HepG2 (cell line): ENCODE measurements around the gene NUP93. TPM values are rescaled to one million over a fixed set of nuclear protein-coding genes. Genes with fewer than 3 reads are reported as not detected.

ENCODE experiments used
- ADNP ChIP-seq: sonication (generic); formaldehyde crosslinking; IDR thresholded peaks from 2 replicates; pipeline ENCODE4 v1.4.0; 2020; ENCODE audit warnings: missing genetic modification reagents
- ERF ChIP-seq: IDR thresholded peaks from 2 replicates; pipeline ENCODE4 v1.6.1; 2018; ENCODE audit warnings: missing biosample characterization, missing genetic modification reagents
- ETV6 ChIP-seq: sonication (generic); formaldehyde crosslinking; conservative IDR thresholded peaks from 2 replicates; pipeline ENCODE4 v1.4.0; 2020; ENCODE audit warnings: missing genetic modification reagents
- FOSL2 ChIP-seq: sonication (generic); formaldehyde crosslinking; IDR thresholded peaks from 2 replicates; pipeline ENCODE4 v1.4.0; 2020; ENCODE audit warnings: missing genetic modification reagents
- FOXP4 ChIP-seq: sonication (generic); formaldehyde crosslinking; IDR thresholded peaks from 2 replicates; pipeline ENCODE4 v1.4.0; 2020; ENCODE audit warnings: missing genetic modification reagents
- GATAD2A ChIP-seq: IDR thresholded peaks from 2 replicates; pipeline ENCODE4 v1.6.1; 2016
- RFXAP ChIP-seq: sonication (generic); formaldehyde crosslinking; IDR thresholded peaks from 2 replicates; pipeline ENCODE4 v1.4.0; 2020; ENCODE audit warnings: missing genetic modification reagents, borderline replicate concordance
- SALL1 ChIP-seq: sonication (generic); formaldehyde crosslinking; IDR thresholded peaks from 2 replicates; pipeline ENCODE4 v1.8.0; 2022; ENCODE audit warnings: mild to moderate bottlenecking, missing genetic modification reagents
- SIN3B ChIP-seq: fragments of 150-350 bp; IDR thresholded peaks from 2 replicates; pipeline ENCODE4 v1.6.1; 2014; ENCODE audit warnings: low read length
- YEATS4 ChIP-seq: sonication (generic); formaldehyde crosslinking; IDR thresholded peaks from 2 replicates; pipeline ENCODE4 v1.4.0; 2020; ENCODE audit warnings: missing genetic modification reagents, borderline replicate concordance
- ZFP91 ChIP-seq: sonication (generic); formaldehyde crosslinking; IDR thresholded peaks from 2 replicates; pipeline ENCODE4 v1.9.0; 2022; ENCODE audit warnings: missing genetic modification reagents, mild to moderate bottlenecking, borderline replicate concordance
- ZMYM2 ChIP-seq: sonication (generic); formaldehyde crosslinking; IDR thresholded peaks from 2 replicates; pipeline ENCODE4 v1.8.0; 2022; ENCODE audit warnings: mild to moderate bottlenecking, missing genetic modification reagents
- ZNF253 ChIP-seq: sonication (generic); formaldehyde crosslinking; IDR thresholded peaks from 2 replicates; pipeline ENCODE4 v1.8.0; 2022; ENCODE audit warnings: mild to moderate bottlenecking, missing genetic modification reagents, borderline replicate concordance
- ZNF605 ChIP-seq: sonication (generic); formaldehyde crosslinking; IDR thresholded peaks from 2 replicates; pipeline ENCODE4 v1.8.0; 2022; ENCODE audit warnings: mild to moderate bottlenecking, missing genetic modification reagents
- ZNF775 ChIP-seq: sonication (generic); formaldehyde crosslinking; IDR thresholded peaks from 2 replicates; pipeline ENCODE4 v1.4.0; 2020; ENCODE audit warnings: missing genetic modification reagents, mild to moderate bottlenecking, moderate library complexity, borderline replicate concordance
- ZZZ3 ChIP-seq: sonication (generic); formaldehyde crosslinking; IDR thresholded peaks from 2 replicates; pipeline ENCODE4 v1.4.0; 2020; ENCODE audit warnings: missing genetic modification reagents, mild to moderate bottlenecking, borderline replicate concordance
- polyA plus RNA-seq, 8 experiments: library from polyadenylated mRNA; depleted of rRNA in 3 of 8; stranded (reverse) in 7 of 8; unstranded in 1 of 8; fragments of >200 nt; fragmentation: Illumina TruSeq in 4 of 8; extraction: Trizol in 4 of 8; gene quantifications; 2 replicates each; pipeline versions ENCODE4 v1.2.1 to v1.2.3, GENCODE V29; 2011 to 2016; ENCODE audit warnings: low read depth in 4 of 8, missing spikeins in 1 of 8, mixed read lengths in 1 of 8; ENCODE audit not compliant: insufficient read depth in 1 of 8
- total RNA-seq, 5 experiments: library from RNA; depleted of rRNA; stranded (reverse); fragments of >200 nt; fragmentation: Illumina TruSeq; extraction: Trizol; gene quantifications; 2 replicates each; pipeline ENCODE4 v1.2.3, GENCODE V29; 2016; ENCODE audit warnings: low read depth in 1 of 5
- TF ChIP-seq, protein P1 (sequence below): sonication (generic); formaldehyde crosslinking; conservative IDR thresholded peaks from 2 replicates; pipeline ENCODE4 v1.8.1; 2023; ENCODE audit warnings: missing genetic modification reagents
- TF ChIP-seq, protein P2 (sequence below), 2 experiments: sonication (generic) in 1 of 2; formaldehyde crosslinking in 1 of 2; IDR thresholded peaks; 2 replicates each; pipeline versions ENCODE4 v1.4.0 to v1.6.1; 2018 to 2020; ENCODE audit warnings: missing genetic modification reagents in 2 of 2, borderline replicate concordance in 1 of 2, low read depth in 1 of 2, mild to moderate bottlenecking in 1 of 2, missing biosample characterization in 1 of 2
- TF ChIP-seq, protein P3 (sequence below): IDR thresholded peaks from 2 replicates; pipeline ENCODE4 v1.6.1; 2018; ENCODE audit warnings: missing genetic modification reagents, mild to moderate bottlenecking, missing compliant biosample characterization

The NUP93 gene
- total and polyA plus RNA-seq, 2 of the 13 experiments (the other 11 are each of a cell fraction or from before 2014, with no cell fraction given), result 58.5 to 140 TPM

DNA sequence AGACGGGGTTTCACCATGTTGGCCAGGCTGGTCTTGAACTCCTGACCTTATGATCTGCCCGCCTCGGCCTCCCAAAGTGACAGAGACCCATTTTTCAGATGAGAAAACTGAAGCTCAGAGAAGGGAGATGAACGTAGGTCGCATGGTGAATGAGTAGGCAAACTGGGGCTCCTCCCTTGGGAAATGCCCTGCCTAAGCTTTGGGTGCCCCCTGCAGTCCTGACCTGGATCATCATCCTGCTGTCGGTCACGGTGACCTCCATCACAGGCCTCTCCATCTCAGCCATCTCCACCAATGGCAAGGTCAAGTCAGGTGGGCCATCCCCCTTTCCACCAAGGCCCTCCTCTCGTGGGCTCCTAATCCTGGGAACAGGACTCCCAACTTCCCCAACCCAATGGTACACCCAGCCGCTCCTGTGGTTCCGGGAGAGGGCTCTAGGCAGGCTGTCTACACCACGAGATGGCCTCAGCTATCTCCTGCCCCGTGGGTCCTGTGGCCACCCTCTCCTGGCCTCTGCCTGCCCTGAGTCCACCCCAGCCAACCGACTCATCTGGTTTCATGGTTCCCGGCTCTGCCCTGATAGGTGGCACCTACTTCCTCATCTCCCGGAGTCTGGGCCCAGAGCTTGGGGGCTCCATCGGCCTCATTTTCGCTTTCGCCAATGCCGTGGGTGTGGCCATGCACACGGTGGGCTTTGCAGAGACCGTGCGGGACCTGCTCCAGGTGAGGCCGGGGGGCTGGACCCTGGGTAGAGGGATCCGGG is 139.8 kb downstream of the NUP93 start (continued):
- 0 out of 2 replicates have a peak, but pooled peaks have one; percentile 31 for TF ChIP-seq ZNF605 (CRISPR knock-in tag)
- TF ChIP-seq RFXAP (CRISPR knock-in tag), result peak; percentile 59; the same call in 1 of the 2 replicates
- TF ChIP-seq, protein P1, sequence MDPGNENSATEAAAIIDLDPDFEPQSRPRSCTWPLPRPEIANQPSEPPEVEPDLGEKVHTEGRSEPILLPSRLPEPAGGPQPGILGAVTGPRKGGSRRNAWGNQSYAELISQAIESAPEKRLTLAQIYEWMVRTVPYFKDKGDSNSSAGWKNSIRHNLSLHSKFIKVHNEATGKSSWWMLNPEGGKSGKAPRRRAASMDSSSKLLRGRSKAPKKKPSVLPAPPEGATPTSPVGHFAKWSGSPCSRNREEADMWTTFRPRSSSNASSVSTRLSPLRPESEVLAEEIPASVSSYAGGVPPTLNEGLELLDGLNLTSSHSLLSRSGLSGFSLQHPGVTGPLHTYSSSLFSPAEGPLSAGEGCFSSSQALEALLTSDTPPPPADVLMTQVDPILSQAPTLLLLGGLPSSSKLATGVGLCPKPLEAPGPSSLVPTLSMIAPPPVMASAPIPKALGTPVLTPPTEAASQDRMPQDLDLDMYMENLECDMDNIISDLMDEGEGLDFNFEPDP (CRISPR knock-in tag), result no peak
- TF ChIP-seq FOSL2 (CRISPR knock-in tag), result peak; percentile 63
- TF ChIP-seq YEATS4 (CRISPR knock-in tag), result peak; percentile 40; the same call in 1 of the 2 replicates
- peak; percentile 10; the same call in 1 of the 2 replicates for TF ChIP-seq ZZZ3 (CRISPR knock-in tag)
- TF ChIP-seq FOXP4 (CRISPR knock-in tag), result 0 out of 2 replicates have a peak, but pooled peaks have one; percentile 8
- no peak for TF ChIP-seq ETV6
- peak; percentile 25; the same call in 1 of the 2 replicates for TF ChIP-seq ZFP91 (CRISPR knock-in tag)
- TF ChIP-seq GATAD2A (CRISPR knock-in tag), result 0 out of 2 replicates have a peak, but pooled peaks have one; percentile 13
- TF ChIP-seq, protein P2, sequence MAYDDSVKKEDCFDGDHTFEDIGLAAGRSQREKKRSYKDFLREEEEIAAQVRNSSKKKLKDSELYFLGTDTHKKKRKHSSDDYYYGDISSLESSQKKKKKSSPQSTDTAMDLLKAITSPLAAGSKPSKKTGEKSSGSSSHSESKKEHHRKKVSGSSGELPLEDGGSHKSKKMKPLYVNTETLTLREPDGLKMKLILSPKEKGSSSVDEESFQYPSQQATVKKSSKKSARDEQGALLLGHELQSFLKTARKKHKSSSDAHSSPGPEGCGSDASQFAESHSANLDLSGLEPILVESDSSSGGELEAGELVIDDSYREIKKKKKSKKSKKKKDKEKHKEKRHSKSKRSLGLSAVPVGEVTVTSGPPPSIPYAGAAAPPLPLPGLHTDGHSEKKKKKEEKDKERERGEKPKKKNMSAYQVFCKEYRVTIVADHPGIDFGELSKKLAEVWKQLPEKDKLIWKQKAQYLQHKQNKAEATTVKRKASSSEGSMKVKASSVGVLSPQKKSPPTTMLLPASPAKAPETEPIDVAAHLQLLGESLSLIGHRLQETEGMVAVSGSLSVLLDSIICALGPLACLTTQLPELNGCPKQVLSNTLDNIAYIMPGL (CRISPR knock-in tag; IDR thresholded peaks at IDR 0.05; ENCODE audit: borderline replicate concordance in 1 of 2, low read depth in 1 of 2), result peak; percentile 44 to 55; a peak in 1 of 4 replicates
- TF ChIP-seq ADNP (CRISPR knock-in tag), result peak; percentile 87; the same call in 1 of the 2 replicates
- 0 out of 2 replicates have a peak, but pooled peaks have one; percentile 46 for TF ChIP-seq SIN3B
- TF ChIP-seq ZNF253, result no peak
- no peak for TF ChIP-seq ZNF775
- TF ChIP-seq SALL1, result peak; percentile 64; the same call in 1 of the 2 replicates
- TF ChIP-seq, protein P3, sequence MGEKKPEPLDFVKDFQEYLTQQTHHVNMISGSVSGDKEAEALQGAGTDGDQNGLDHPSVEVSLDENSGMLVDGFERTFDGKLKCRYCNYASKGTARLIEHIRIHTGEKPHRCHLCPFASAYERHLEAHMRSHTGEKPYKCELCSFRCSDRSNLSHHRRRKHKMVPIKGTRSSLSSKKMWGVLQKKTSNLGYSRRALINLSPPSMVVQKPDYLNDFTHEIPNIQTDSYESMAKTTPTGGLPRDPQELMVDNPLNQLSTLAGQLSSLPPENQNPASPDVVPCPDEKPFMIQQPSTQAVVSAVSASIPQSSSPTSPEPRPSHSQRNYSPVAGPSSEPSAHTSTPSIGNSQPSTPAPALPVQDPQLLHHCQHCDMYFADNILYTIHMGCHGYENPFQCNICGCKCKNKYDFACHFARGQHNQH (CRISPR knock-in tag), result 0 out of 2 replicates have a peak, but pooled peaks have one; percentile 61
- TF ChIP-seq ZMYM2 (CRISPR knock-in tag), result peak; percentile 78; the same call in 1 of the 2 replicates
- TF ChIP-seq ERF, result 0 out of 2 replicates have a peak, but pooled peaks have one; percentile 47
